Activated T-helper 1 cell treated with anti-CD3 and anti-CD28 coated beads, Interleukin-2, amount 50 U/mL, for 16 hours (primary cell): Measurements from ENCODE around the gene UBA3.

ENCODE experiments used
- DNase-seq, 2 donors: peaks; one replicate each; pipeline ENCODE4 v3.0.0-alpha.2; 2020; ENCODE audit warnings: low read depth in 1 of 2, low spot score in 1 of 2

The UBA3 gene

DNA sequence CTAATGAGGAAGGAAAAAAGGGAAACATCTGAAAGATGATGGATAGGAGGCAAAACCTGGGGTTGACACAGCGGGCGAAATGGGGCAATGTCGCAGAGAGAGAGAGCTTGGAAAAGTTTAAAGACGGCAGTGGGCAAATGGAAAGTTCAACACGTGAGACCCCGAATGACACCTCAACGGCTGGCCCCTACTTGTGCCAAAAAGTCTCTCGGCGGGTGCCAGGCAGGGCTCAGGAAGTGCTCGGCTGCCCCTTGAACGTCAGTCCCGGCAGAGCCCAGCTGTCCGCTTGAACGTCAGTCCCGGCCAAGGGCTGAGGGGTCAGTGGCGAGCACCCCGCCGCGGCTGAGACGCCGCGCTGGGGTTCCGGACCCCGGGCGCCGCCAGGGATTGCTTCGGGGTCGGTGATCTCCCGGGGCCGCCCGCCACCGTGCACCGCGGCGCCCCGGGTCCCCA is 67.3 kb downstream of the UBA3 start:
- DNase-seq = no peak

DNA sequence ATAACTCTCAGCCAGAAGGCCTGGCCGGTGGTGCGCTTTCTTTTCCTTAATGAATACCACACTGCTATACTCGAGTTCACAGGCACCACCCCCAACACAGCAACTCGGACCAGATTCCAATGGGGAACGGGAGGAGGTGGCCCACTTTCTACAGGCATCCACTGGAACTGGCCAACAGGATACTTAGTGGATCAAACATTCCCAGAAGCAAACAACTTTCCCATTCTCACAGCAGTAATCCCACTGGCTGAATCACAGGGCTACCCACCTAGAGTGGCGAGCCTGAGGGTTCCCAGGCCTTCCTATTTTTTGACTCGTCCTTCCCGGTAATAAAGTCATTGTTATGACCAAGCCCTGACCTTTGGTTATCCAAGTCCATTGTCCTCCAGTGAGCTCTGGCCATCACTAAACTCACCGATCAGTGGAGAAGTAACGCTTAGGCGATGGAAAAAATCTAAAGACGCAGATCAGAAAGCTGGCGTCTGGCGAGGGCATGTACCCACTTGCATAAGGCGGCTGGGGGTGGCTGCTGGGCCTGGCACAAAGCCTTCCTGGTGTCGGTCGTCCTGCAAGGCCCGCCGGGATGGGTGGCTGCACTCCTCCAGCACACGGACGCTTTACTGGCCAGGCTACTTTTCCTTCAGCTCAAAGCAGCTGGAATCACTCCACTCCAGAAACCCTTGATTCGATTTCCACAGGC is 67.9 kb downstream of the UBA3 start:
- DNase-seq = no peak

DNA sequence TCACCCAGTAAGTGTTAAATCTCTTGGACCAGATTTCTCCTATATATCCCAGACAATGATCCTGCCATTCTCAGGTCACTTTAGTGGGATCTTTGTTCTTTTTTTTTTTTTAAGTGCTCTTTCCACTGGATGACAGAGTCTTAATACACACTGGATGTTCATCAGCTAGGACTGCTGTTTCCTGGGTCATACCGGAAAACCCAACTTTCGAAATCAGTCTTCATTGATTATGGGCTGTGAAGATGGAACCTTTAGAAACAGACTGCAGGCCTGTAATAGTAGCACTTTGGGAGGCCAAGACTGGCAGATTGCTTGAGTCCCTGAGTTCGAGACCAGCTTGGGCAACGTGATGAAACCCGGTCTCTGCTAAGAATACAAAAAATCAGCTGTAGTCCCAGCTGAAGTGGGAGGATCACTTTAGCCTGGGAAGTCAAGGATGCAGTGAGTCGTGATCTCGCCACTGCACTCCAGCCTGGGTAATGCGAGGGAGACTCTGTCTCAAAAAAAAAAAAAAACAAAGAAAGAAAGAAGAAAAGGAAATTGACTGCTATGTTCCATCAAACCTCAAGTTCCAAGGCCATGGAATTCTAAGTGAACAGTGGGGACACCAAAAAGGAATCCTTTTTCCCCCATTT is 69.0 kb downstream of the UBA3 start:
- DNase-seq = no peak

DNA sequence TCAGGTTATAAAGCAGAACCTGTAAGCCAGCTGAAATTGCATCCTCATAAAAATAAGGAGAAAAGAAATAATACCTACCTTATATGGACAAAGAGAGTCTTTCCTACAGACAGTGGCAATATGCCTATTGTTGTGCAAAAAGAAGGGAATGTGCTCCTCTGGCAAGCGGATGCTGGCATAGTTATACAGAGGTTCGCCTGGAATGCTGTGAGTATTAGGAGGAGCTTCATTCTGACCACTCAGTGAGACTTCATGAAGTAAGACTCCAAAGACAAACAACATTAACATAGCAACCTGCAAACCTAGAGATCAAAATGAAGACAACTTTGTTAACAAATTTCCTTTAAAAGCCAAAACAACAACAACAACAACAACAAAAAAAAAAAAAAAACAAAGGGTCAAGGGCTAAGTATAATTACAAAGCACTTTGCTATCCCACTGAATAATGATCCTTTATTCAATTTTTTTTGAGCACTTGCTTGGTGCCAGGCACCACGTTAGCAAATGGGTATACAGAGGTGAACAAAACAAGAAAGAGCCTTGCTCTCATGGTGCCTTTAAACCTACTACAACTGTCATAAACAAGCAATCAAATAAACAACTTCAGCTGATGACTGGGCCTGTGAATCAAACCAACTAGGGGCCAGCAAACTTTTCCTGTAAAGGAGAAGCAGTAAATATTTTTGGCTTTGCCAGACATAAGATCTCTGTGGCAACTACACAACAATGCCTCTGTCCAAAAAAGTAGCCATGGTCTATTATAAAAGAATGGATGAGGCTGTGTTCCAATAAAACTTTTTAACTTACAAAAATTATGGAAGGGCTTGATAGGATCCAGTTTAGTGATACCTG is 70.4 kb downstream of the UBA3 start:
- no peak for DNase-seq

DNA sequence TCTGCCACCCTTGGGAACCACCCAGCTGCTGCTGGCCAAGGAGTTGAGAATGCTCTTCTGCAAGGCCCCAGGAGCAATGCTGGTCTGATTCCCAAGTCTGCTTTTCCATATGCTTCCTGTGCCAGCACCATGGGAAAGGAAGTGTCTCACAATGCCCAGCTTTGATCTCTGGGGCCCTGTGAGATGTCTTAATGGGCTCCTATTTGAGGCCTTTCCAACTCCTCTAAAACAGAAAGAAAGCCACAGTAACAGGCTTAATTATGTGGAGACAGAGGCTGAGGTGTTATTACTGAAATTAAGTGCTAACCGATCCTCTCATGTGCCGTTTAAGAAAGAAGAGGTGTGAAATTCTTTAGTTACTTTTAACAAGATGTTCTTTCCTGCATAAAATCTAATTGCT is 71.2 kb downstream of the UBA3 start:
- no peak for DNase-seq

DNA sequence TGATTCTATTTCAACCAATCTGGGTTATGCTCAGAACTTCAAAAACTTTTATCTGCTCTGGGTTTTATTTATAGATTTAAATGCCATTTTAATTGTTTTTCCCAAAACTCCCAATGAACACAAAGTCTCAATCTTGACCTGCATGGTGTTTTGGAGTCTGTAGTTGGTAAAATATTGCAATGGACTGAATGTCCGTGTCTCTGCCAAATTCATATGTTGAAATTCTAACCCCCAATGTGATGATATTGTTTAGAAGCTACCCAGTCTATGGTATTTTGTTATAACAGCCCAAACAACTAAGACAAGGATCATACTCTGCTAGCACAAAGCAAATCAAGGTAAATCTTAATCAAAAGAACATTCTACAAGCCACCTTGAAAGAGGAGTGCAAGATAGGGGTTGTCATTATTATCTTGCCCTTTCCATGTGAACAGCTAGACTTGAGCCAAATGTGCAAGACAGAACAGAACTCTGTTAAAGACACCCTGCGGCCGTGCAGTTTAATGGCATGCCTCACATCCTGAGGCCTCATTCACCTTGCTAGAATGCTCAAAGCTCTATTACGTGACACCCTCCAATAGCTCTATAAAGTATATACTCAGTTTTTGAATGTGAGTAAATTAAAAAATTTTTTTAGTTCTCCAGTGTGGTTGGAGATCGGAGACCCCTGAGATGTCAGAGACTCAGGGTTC is 74.2 kb downstream of the UBA3 start:
- no peak for DNase-seq

DNA sequence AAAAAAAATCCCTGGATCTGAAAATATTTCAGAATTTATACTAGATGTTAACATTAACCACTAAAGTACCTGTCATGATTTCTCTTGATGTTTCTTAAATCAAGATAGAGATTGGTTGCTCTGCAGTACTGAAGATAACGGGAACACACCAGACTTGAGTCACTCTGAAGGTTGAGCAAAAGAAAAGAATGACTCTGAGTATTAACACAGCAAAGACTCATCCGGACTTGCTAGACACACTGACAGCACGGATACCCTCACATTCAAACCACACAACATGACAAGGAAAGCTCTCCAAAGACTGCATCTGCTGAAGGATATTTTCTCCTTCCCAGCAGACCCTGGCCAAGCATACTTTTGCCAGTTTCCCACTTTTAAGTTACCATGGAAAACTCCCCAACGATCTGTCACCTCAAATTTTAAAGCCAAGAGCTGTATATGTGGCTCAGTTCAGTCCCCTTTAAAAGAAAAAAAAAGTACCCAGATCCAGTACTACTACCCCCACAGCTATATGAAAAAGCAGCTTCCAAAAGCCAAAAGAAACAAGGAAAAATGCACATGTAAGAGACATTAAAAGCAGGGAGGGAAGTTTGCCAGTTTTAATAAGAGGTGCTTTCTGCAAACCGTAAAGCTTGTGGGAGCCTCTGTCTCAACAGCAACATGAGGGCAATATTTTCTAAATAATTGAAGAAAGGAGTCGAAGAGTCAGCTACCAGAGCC is 74.9 kb downstream of the UBA3 start:
- no peak for DNase-seq
